Jurkat, Clone E6-1 (cell line): ENCODE measurements around the gene TBX2.
"Not testable (repeated sequence)": the region's sequence is repeated elsewhere in the genome, so short reads cannot be mapped to it uniquely, and the experiment has no call there.

Experiments used
- DNase-seq: peaks from one replicate; pipeline ENCODE4 v3.0.0-alpha.2; 2011; ENCODE audit warnings: low read depth, low spot score
- H3K4me3 ChIP-seq: 2 replicates; pipeline ENCODE4 v1.5.1; 2011; ENCODE audit warnings: mild to moderate bottlenecking, low read length, control low read depth, moderate library complexity

TBX2 gene

GRCh38 chr17:61420745-61421398 lies 21.2 kb downstream of the TBX2 start:
- no peak overlapping the region for H3K4me3 ChIP-seq
- DNase-seq: no peak

GRCh38 chr17:61421460-61421859 lies 21.8 kb downstream of the TBX2 start:
- H3K4me3 ChIP-seq: no peak overlapping the region

GRCh38 chr17:61422116-61422799 lies 22.6 kb downstream of the TBX2 start:
- DNase-seq: no peak
- H3K4me3 ChIP-seq: no peak overlapping the region

More at GRCh38 chr17:61421460-61421859, 21.8 kb downstream of the TBX2 start:
- DNase-seq: no peak

- no peak for DNase-seq
- no peak overlapping the region for H3K4me3 ChIP-seq
Measured at GRCh38 chr17:61422869-61423268, 23.2 kb downstream of the TBX2 start.

- no peak overlapping the region for H3K4me3 ChIP-seq
- DNase-seq: no peak
Measured at GRCh38 chr17:61423967-61424649, 24.5 kb downstream of the TBX2 start.

- DNase-seq: no peak
- H3K4me3 ChIP-seq: no peak overlapping the region
Measured at GRCh38 chr17:61425682-61426481, 26.2 kb downstream of the TBX2 start.

- H3K4me3 ChIP-seq: no peak overlapping the region
- DNase-seq: no peak
Measured at GRCh38 chr17:61426482-61427304, 27.1 kb downstream of the TBX2 start.

- DNase-seq: no peak
- no peak overlapping the region for H3K4me3 ChIP-seq
Measured at GRCh38 chr17:61427567-61427966, 27.9 kb downstream of the TBX2 start.

GRCh38 chr17:61429274-61429673 lies 29.6 kb downstream of the TBX2 start:
- H3K4me3 ChIP-seq: no peak overlapping the region
- DNase-seq: no peak

- not testable (repeated sequence) for H3K4me3 ChIP-seq
Measured at GRCh38 chr17:61429831-61430230, 30.2 kb downstream of the TBX2 start.

GRCh38 chr17:61431594-61432311 lies 32.1 kb downstream of the TBX2 start:
- DNase-seq: no peak

More at GRCh38 chr17:61429831-61430230, 30.2 kb downstream of the TBX2 start:
- DNase-seq: not testable (repeated sequence)

GRCh38 chr17:61436273-61436672 lies 36.6 kb downstream of the TBX2 start:
- no peak overlapping the region for H3K4me3 ChIP-seq
- no peak for DNase-seq

More at GRCh38 chr17:61431594-61432311, 32.1 kb downstream of the TBX2 start:
- no peak overlapping the region for H3K4me3 ChIP-seq

GRCh38 chr17:61436995-61437704 lies 37.5 kb downstream of the TBX2 start:
- DNase-seq: no peak
- H3K4me3 ChIP-seq: no peak overlapping the region

GRCh38 chr17:61440697-61441096 lies 41.1 kb downstream of the TBX2 start:
- no peak for DNase-seq
- H3K4me3 ChIP-seq: no peak overlapping the region

- DNase-seq, H3K4me3 ChIP-seq: not testable (repeated sequence)
Measured at GRCh38 chr17:61441507-61441906, 41.9 kb downstream of the TBX2 start.

- DNase-seq: no peak
- no peak overlapping the region for H3K4me3 ChIP-seq
Measured at GRCh38 chr17:61442136-61442775, 42.6 kb downstream of the TBX2 start.

GRCh38 chr17:61442878-61443474 lies 43.3 kb downstream of the TBX2 start:
- H3K4me3 ChIP-seq: no peak overlapping the region
- DNase-seq: no peak
